Smooth muscle cell (in vitro differentiated cells): ENCODE data around the gene WWOX. TPM values are rescaled to one million over a fixed set of nuclear protein-coding genes. Genes with fewer than 3 reads are reported as not detected.

ENCODE experiments used
- DNase-seq: peaks from one replicate; lab custom pipeline; 2025; ENCODE audit not compliant: unreplicated experiment; lab: John Stamatoyannopoulos, UW
- H2AFZ ChIP-seq: fragments of 200-600 bp; sonication (generic); 2 replicates; pipeline ENCODE4 v1.6.0; 2016; ENCODE audit warnings: antibody characterized with exemption, low read depth, mild to moderate bottlenecking
- H3F3A ChIP-seq: fragments of 200-600 bp; sonication (generic); 2 replicates; pipeline ENCODE4 v1.6.0; 2017; ENCODE audit warnings: antibody characterized with exemption, low read depth
- H3K27ac ChIP-seq: fragments of 200-600 bp; sonication (generic); 2 replicates; pipeline ENCODE4 v1.5.1; 2016; ENCODE audit warnings: low read depth, mild to moderate bottlenecking
- H3K27me3 ChIP-seq: fragments of 200-600 bp; sonication (generic); 2 replicates; pipeline ENCODE4 v1.6.1; 2016; ENCODE audit warnings: low read depth, mild to moderate bottlenecking
- H3K36me3 ChIP-seq: fragments of 200-600 bp; sonication (generic); 2 replicates; pipeline ENCODE4 v1.5.1; 2016; ENCODE audit warnings: low read depth
- H3K4me1 ChIP-seq: fragments of 200-600 bp; sonication (generic); 2 replicates; pipeline ENCODE4 v1.5.1; 2016; ENCODE audit warnings: low read depth
- H3K4me2 ChIP-seq: fragments of 200-600 bp; sonication (generic); 2 replicates; pipeline ENCODE4 v1.6.0; 2016; ENCODE audit warnings: mild to moderate bottlenecking
- H3K4me3 ChIP-seq: fragments of 200-600 bp; sonication (generic); 2 replicates; pipeline ENCODE4 v1.5.1; 2016; ENCODE audit warnings: mild to moderate bottlenecking
- H3K79me2 ChIP-seq: fragments of 200-600 bp; sonication (generic); 2 replicates; pipeline ENCODE4 v1.6.0; 2016; ENCODE audit warnings: low read depth, mild to moderate bottlenecking
- H3K9ac ChIP-seq: fragments of 200-600 bp; sonication (generic); 2 replicates; pipeline ENCODE4 v1.6.0; 2016; ENCODE audit warnings: low read depth
- H3K9me3 ChIP-seq: fragments of 200-600 bp; sonication (generic); replicated peaks from 2 replicates; pipeline ENCODE4 v1.5.1; 2016; ENCODE audit warnings: low read depth
- H4K20me1 ChIP-seq: fragments of 200-600 bp; sonication (generic); 2 replicates; pipeline ENCODE4 v1.6.0; 2016; ENCODE audit warnings: low read depth
- CTCF ChIP-seq: fragments of 200-600 bp; sonication (generic); IDR thresholded peaks from 2 replicates; pipeline ENCODE4 v1.5.1; 2017; ENCODE audit warnings: borderline replicate concordance, mild to moderate bottlenecking, antibody characterized with exemption; ENCODE audit not compliant: insufficient read depth, poor library complexity, severe bottlenecking
- WGBS: methylation state at CpG from one replicate; pipeline ENCODE4 v1.1.7; 2016; ENCODE audit warnings: low lambda C conversion rate; 5-methylcytosine and 5-hydroxymethylcytosine counted together
- polyA plus RNA-seq: library from polyadenylated mRNA; unstranded; fragments of >200 nt; fragmentation: Nextera tagmentation; extraction: Ambion mirVana; gene quantifications from 2 replicates; pipeline ENCODE4 v1.2.1, GENCODE V29; 2016
- total RNA-seq: library from RNA; depleted of rRNA; stranded (reverse); fragments of >200 nt; gene quantifications from 2 replicates; pipeline ENCODE4 v1.2.3, GENCODE V29; 2014

WWOX gene
- total and polyA plus RNA-seq, 2 experiments from 2014 or later: 7.5 to 14.0 TPM

- H3K4me3 ChIP-seq: no peak overlapping the region
- H2AFZ ChIP-seq: no peak overlapping the region
- no peaks in the 10 kb centered on the region for H3K27me3 ChIP-seq
- no peak for TF ChIP-seq CTCF
- no peaks in the 10 kb centered on the region for H4K20me1 ChIP-seq
- H3F3A ChIP-seq: no peaks in the 10 kb centered on the region
- DNase-seq: no peak
- H3K4me2 ChIP-seq: no peak overlapping the region
- no peaks in the 10 kb centered on the region for H3K4me1 ChIP-seq
- H3K27ac ChIP-seq: no peak overlapping the region
- H3K79me2 ChIP-seq: no peaks in the 10 kb centered on the region
- H3K36me3 ChIP-seq: no peaks in the 10 kb centered on the region
- no peak overlapping the region for H3K9ac ChIP-seq
- H3K9me3 ChIP-seq: no peaks in the 10 kb centered on the region
- WGBS: 94% methylated on average over 8 of the region's 8 CpGs
Observed at GRCh38 chr16:78137782-78138616, 38.5 kb downstream of the WWOX start.

DNA sequence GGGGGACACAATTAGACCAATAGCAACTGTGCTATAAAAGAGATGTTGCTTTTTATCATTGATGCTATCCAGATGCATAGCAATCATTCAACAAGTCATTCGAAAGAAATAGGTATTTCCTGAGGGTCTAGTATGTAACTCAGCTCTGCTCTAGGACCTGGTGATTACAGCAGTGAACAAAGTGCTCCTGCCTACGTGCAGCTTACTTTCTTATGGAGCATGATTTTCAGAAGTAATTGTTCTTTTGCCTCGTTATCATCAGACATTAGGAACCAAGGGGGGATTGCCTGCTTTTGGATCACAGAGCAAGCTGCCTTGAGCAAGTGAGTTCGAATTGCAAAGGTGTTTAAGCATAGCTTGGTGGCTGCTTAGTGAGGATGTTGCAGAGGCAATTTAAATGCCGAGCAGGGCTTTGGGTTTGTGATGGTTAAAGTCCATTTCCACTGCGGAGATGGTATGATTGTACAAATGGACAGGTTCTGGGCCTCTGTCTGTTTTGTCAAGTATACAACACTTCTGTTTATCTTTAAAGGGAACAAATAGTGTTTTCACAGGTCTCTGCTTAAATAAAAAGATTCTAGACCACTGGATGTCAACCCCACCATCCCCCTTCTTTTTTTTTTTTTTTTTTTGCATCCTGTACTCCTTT, 41.5 kb downstream of the WWOX start:
- H3F3A ChIP-seq: no peaks in the 10 kb centered on the region
- H3K4me2 ChIP-seq: no peak overlapping the region
- no peak overlapping the region for H3K9ac ChIP-seq
- no peak overlapping the region for H3K27ac ChIP-seq
- H3K4me3 ChIP-seq: no peak overlapping the region
- H3K9me3 ChIP-seq: no peaks in the 10 kb centered on the region
- no peaks in the 10 kb centered on the region for H4K20me1 ChIP-seq
- H3K36me3 ChIP-seq: no peaks in the 10 kb centered on the region
- no peaks in the 10 kb centered on the region for H3K4me1 ChIP-seq
- H3K79me2 ChIP-seq: no peaks in the 10 kb centered on the region
- DNase-seq: no peak
- H3K27me3 ChIP-seq: no peaks in the 10 kb centered on the region
- no peak overlapping the region for H2AFZ ChIP-seq
- WGBS: 85% methylated on average over 6 of the region's 6 CpGs
- TF ChIP-seq CTCF: no peak

DNA sequence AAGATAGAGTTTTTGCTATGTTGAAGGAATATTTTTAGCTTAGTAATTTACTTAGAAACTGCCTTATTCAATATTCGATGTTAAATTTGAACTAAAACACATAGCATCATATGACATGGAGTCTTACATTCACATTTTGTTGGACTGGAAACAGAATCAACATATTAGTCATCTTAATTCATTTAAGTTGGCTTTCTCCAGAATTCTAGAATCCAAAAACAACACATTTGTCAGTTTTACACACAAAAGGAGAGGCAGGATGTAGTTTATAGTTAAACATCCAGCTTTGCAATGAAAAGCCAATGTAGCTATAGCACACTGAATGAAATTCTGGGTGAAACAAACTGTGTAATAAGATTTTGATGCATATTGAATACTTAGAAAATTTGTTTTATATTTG, 43.3 kb downstream of the WWOX start:
- Histone ChIP-seq H3K36me3 (no peaks in the 10 kb centered on the region), H3K4me2 (no peak overlapping the region), H3F3A (no peaks in the 10 kb centered on the region), H3K27ac (no peak overlapping the region), H3K4me3 (no peak overlapping the region), H3K79me2 (no peaks in the 10 kb centered on the region), H3K9me3 (no peaks in the 10 kb centered on the region), H4K20me1 (no peaks in the 10 kb centered on the region), H3K27me3 (no peaks in the 10 kb centered on the region), H3K4me1 (no peaks in the 10 kb centered on the region), H3K9ac (no peak overlapping the region), H2AFZ (no peak overlapping the region)
- DNase-seq: no peak
- TF ChIP-seq CTCF: no peak
- WGBS: 93% methylated on average over 1 of the region's 1 CpG
